Measurements from ENCODE around the gene MEIS2.

The MEIS2 gene

DNA sequence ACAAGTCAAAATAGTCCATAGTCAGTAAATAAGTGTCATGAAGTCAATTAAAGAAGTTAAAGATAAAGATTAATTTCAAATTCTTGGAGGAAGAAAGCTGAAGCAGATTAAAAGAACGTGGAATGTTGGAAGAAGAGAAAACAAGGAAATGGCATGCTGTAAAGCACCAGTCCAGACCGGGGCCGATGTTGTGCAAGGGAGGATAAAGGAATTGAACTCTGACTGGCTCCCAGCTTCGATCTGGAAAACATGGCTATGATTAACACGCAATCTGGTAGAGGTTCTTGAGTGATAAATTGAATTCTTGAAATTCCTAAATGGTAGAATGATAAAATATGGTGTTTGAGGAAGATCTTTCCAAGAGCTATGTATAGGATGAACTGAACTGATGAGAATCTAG is 194.4 kb downstream of the MEIS2 start:
- DNase-seq, result no peak
- H3K4me2 ChIP-seq (ENCODE audit: insufficient read depth, low read length), result no peak overlapping the region
- no peaks in the 10 kb centered on the region for H3K9me3 ChIP-seq (ENCODE audit: insufficient read depth, low read length, severe bottlenecking)
- no peak overlapping the region for H3K9ac ChIP-seq (ENCODE audit: low read depth, low read length)
- H3K36me3 ChIP-seq (ENCODE audit: insufficient read depth, low read length), result no peaks in the 10 kb centered on the region
- TF ChIP-seq CTCF (IDR thresholded peaks at IDR 0.05; ENCODE audit: borderline replicate concordance, extremely low read depth, low read length, poor library complexity, severe bottlenecking) (no peak), EZH2 (IDR thresholded peaks at IDR 0.05; ENCODE audit: borderline replicate concordance, low read depth, low read length, severe bottlenecking) (no peak)
- H3K27ac ChIP-seq (ENCODE audit: low read length), result no peak overlapping the region
- no peak for ATAC-seq (ENCODE audit: insufficient read depth, low read depth)
- no peaks in the 10 kb centered on the region for H3K27me3 ChIP-seq (ENCODE audit: insufficient read depth, low read length, poor library complexity)
- H4K20me1 ChIP-seq (ENCODE audit: insufficient read depth, low read length), result no peaks in the 10 kb centered on the region
- no peak overlapping the region for H3K4me3 ChIP-seq (ENCODE audit: low read depth in 1 of 2, low read length in 2 of 2)
- no peak overlapping the region for H2AFZ ChIP-seq (ENCODE audit: low read depth, low read length)
- no peaks in the 10 kb centered on the region for H3K4me1 ChIP-seq (ENCODE audit: insufficient read depth, low read length)
- no peaks in the 10 kb centered on the region for H3K79me2 ChIP-seq (ENCODE audit: insufficient read depth, low read length)

DNA sequence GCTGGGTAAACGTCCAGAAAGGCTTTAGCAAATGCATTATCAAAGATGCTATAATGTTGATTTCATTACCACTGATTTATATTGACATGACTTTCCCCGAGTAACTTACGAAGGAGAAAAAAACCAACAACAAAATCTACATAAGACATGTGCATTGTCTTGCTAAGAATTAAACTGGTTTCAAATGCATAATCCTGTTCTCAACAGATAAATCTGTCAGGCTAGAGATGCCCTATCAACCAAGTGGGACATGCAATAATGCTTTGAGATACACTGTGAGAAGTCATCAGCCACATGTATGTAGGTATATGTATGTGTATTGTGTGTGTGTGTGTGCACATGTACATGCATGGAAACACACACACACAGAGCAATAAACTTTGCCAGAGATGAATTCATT is 195.6 kb downstream of the MEIS2 start:
- TF ChIP-seq CTCF (IDR thresholded peaks at IDR 0.05; ENCODE audit: borderline replicate concordance, extremely low read depth, low read length, poor library complexity, severe bottlenecking) (no peak), EZH2 (IDR thresholded peaks at IDR 0.05; ENCODE audit: borderline replicate concordance, low read depth, low read length, severe bottlenecking) (no peak)
- no peak for DNase-seq

GRCh38 chr15:36903922-36904556 is 196.3 kb downstream of the MEIS2 start:
- Histone ChIP-seq H3K4me2 (ENCODE audit: insufficient read depth, low read length) (no peak overlapping the region), H3K27ac (ENCODE audit: low read length) (no peak overlapping the region), H3K79me2 (ENCODE audit: insufficient read depth, low read length) (no peaks in the 10 kb centered on the region), H3K4me1 (ENCODE audit: insufficient read depth, low read length) (no peaks in the 10 kb centered on the region), H4K20me1 (ENCODE audit: insufficient read depth, low read length) (no peaks in the 10 kb centered on the region), H3K36me3 (ENCODE audit: insufficient read depth, low read length) (no peaks in the 10 kb centered on the region), H3K9ac (ENCODE audit: low read depth, low read length) (no peak overlapping the region), H2AFZ (ENCODE audit: low read depth, low read length) (no peak overlapping the region), H3K9me3 (ENCODE audit: insufficient read depth, low read length, severe bottlenecking) (no peaks in the 10 kb centered on the region), H3K4me3 (ENCODE audit: low read depth in 1 of 2, low read length in 2 of 2) (no peak overlapping the region), H3K27me3 (ENCODE audit: insufficient read depth, low read length, poor library complexity) (no peaks in the 10 kb centered on the region)
- DNase-seq (no peak), ATAC-seq (ENCODE audit: insufficient read depth, low read depth) (no peak)
- no peak for TF ChIP-seq CTCF (IDR thresholded peaks at IDR 0.05; ENCODE audit: borderline replicate concordance, extremely low read depth, low read length, poor library complexity, severe bottlenecking)
- TF ChIP-seq EZH2 (IDR thresholded peaks at IDR 0.05; ENCODE audit: borderline replicate concordance, low read depth, low read length, severe bottlenecking), result no peak

More for the DNA sequence above, 195.6 kb downstream of the MEIS2 start:
- no peaks in the 10 kb centered on the region for H3K79me2 ChIP-seq (ENCODE audit: insufficient read depth, low read length)
- H3K9me3 ChIP-seq (ENCODE audit: insufficient read depth, low read length, severe bottlenecking), result no peaks in the 10 kb centered on the region
- no peak overlapping the region for H3K4me2 ChIP-seq (ENCODE audit: insufficient read depth, low read length)
- no peak overlapping the region for H3K9ac ChIP-seq (ENCODE audit: low read depth, low read length)
- H3K36me3 ChIP-seq (ENCODE audit: insufficient read depth, low read length), result no peaks in the 10 kb centered on the region
- no peak overlapping the region for H2AFZ ChIP-seq (ENCODE audit: low read depth, low read length)
- ATAC-seq (ENCODE audit: insufficient read depth, low read depth), result no peak
- H3K27me3 ChIP-seq (ENCODE audit: insufficient read depth, low read length, poor library complexity), result no peaks in the 10 kb centered on the region
- H3K4me3 ChIP-seq (ENCODE audit: low read depth in 1 of 2, low read length in 2 of 2), result no peak overlapping the region
- H3K4me1 ChIP-seq (ENCODE audit: insufficient read depth, low read length), result no peaks in the 10 kb centered on the region
- H4K20me1 ChIP-seq (ENCODE audit: insufficient read depth, low read length), result no peaks in the 10 kb centered on the region
- no peak overlapping the region for H3K27ac ChIP-seq (ENCODE audit: low read length)

All from DND-41 (cell line).